PFSK-1 (cell line): Measurements from ENCODE around the gene RBL2.
A peak's percentile ranks its signal among the peaks of the same experiment; 100 is the strongest.

Source experiments
- FOXP2 ChIP-seq: optimal IDR thresholded peaks from 2 replicates; pipeline ENCODE3; 2011; ENCODE audit warnings: borderline replicate concordance, control low read depth, inconsistent platforms; ENCODE audit not compliant: insufficient read depth; ENCODE audit errors: extremely low read length, extremely low read depth
- POLR2AphosphoS5 ChIP-seq: IDR thresholded peaks from 2 replicates; pipeline ENCODE4 v1.6.1; 2012; ENCODE audit warnings: low read depth, mild to moderate bottlenecking, control low read depth, low read length, moderate library complexity
- SIN3A ChIP-seq: IDR thresholded peaks from 2 replicates; pipeline ENCODE4 v1.6.1; 2012; ENCODE audit warnings: mild to moderate bottlenecking, low read length, moderate library complexity, borderline replicate concordance; ENCODE audit not compliant: insufficient read depth
- TAF1 ChIP-seq: IDR thresholded peaks from 2 replicates; pipeline ENCODE4 v1.6.1; 2012; ENCODE audit warnings: low read length, control low read depth, borderline replicate concordance; ENCODE audit not compliant: insufficient read depth
- TF ChIP-seq, protein P1 (sequence below), 2 experiments: IDR thresholded peaks; 2 replicates each; pipeline versions ENCODE4 v1.6.1 to v1.8.0; 2011 to 2012; ENCODE audit warnings: low read depth in 2 of 2, low read length in 2 of 2, control low read depth in 1 of 2, inconsistent platforms in 1 of 2, mild to moderate bottlenecking in 1 of 2, moderate library complexity in 1 of 2; ENCODE audit not compliant: insufficient read depth in 1 of 2

The RBL2 gene

GRCh38 chr16:53511403-53512280 is 77.4 kb downstream of the RBL2 start:
- TF ChIP-seq FOXP2 (no peak), POLR2AphosphoS5 (no peak)

GRCh38 chr16:53515259-53515658 is 81.0 kb downstream of the RBL2 start:
- TF ChIP-seq TAF1 (no peak), FOXP2 (no peak), SIN3A (no peak), POLR2AphosphoS5 (no peak)
- TF ChIP-seq, protein P1, sequence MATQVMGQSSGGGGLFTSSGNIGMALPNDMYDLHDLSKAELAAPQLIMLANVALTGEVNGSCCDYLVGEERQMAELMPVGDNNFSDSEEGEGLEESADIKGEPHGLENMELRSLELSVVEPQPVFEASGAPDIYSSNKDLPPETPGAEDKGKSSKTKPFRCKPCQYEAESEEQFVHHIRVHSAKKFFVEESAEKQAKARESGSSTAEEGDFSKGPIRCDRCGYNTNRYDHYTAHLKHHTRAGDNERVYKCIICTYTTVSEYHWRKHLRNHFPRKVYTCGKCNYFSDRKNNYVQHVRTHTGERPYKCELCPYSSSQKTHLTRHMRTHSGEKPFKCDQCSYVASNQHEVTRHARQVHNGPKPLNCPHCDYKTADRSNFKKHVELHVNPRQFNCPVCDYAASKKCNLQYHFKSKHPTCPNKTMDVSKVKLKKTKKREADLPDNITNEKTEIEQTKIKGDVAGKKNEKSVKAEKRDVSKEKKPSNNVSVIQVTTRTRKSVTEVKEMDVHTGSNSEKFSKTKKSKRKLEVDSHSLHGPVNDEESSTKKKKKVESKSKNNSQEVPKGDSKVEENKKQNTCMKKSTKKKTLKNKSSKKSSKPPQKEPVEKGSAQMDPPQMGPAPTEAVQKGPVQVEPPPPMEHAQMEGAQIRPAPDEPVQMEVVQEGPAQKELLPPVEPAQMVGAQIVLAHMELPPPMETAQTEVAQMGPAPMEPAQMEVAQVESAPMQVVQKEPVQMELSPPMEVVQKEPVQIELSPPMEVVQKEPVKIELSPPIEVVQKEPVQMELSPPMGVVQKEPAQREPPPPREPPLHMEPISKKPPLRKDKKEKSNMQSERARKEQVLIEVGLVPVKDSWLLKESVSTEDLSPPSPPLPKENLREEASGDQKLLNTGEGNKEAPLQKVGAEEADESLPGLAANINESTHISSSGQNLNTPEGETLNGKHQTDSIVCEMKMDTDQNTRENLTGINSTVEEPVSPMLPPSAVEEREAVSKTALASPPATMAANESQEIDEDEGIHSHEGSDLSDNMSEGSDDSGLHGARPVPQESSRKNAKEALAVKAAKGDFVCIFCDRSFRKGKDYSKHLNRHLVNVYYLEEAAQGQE (IDR thresholded peaks at IDR 0.05; ENCODE audit: insufficient read depth in 1 of 2, low read depth in 2 of 2, low read length in 2 of 2) = no peak

DNA sequence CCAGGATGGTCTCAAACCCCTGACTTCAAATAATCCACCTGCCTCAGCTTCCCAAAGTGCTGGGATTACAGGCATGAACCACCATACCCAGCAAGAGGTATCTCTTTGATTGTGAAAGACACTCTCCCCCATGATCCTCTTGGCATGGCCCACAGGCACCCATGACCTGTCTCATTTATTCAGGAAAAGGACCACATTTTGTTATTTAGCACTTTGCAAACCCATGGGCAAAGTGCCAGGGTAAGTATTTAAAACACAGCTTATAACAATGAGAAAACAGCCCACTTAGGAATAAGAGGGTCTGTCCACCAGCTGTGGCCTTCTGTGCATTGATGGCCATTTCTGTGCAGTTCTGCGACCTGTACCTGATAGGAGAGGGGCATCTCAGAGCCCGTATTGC is 81.5 kb downstream of the RBL2 start:
- TF ChIP-seq FOXP2 (no peak), TAF1 (no peak), POLR2AphosphoS5 (no peak), SIN3A (no peak)
- TF ChIP-seq, protein P1 (IDR thresholded peaks at IDR 0.05; ENCODE audit: insufficient read depth in 1 of 2, low read depth in 2 of 2, low read length in 2 of 2) = no peak

- no peak for TF ChIP-seq POLR2AphosphoS5
- TF ChIP-seq FOXP2 = no peak
- TF ChIP-seq, protein P1 (IDR thresholded peaks at IDR 0.05; ENCODE audit: insufficient read depth in 1 of 2, low read depth in 2 of 2, low read length in 2 of 2) = no peak
- TF ChIP-seq TAF1 = no peak
- TF ChIP-seq SIN3A = no peak
Observed at GRCh38 chr16:53517851-53518250, 83.6 kb downstream of the RBL2 start.

DNA sequence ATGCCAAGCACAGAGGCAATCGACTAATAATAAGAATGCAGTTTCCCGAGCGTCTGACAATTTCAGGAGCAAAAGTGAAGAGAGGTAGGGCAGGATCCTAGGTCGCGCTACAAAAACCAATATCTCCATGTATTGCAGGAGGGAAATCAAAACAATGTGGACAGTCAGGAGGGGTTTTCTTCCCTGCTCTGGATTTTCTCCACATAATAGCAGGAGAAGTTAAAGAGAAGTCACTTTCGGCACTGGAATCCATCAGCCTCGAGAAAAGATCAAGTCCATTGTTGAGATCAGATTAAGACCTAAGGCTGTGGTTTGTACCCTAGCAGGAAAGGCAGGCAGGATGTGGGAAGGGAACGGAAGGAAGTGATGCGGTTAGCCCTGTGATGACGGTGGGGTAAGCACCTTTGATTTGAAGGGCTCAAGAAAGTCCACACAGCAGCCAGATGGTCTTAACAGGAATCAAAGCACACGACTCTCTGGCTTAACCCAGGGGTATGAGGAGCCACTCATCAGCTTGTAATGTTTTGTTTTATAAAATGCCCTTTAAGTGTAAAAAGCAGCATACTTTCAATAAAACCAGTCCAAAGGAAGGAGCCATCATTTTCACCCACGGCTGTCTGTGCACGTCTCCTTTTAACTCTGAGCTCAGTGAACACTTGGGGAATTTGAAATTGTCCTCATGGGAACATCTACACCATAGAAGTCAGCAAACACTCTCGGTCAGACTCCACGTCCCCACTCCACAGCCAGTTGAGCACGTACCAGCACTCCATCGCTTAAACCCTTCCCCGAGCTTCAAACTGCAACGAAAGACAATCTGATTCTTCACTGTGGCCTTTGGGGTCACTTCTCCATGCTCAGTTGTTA is 84.5 kb downstream of the RBL2 start:
- no peak for TF ChIP-seq TAF1
- TF ChIP-seq, protein P1 (IDR thresholded peaks at IDR 0.05; ENCODE audit: insufficient read depth in 1 of 2, low read depth in 2 of 2, low read length in 2 of 2) = 0 out of 4 replicates have a peak, but pooled peaks of 1 of the 2 experiments have one; percentile 28
